GM19193 (cell line): ENCODE results near the gene EBLN2.

Experiments
- POLR2A ChIP-seq: IDR thresholded peaks from 4 replicates; pipeline ENCODE4 v1.6.1; 2011; ENCODE audit not compliant: insufficient read depth, insufficient read length; ENCODE audit errors: extremely low read depth

EBLN2 gene

GRCh38 chr3:73086071-73086494 lies 24.6 kb downstream of the EBLN2 start:
- no peak for TF ChIP-seq POLR2A

- no peak for TF ChIP-seq POLR2A
These were observed 32.7 kb downstream of the EBLN2 start for GRCh38 chr3:73094129-73094528.

- TF ChIP-seq POLR2A: no peak
These were observed 33.5 kb downstream of the EBLN2 start for GRCh38 chr3:73094951-73095350.

GRCh38 chr3:73096169-73096568 lies 34.7 kb downstream of the EBLN2 start:
- no peak for TF ChIP-seq POLR2A

- no peak for TF ChIP-seq POLR2A
These were observed 36.6 kb downstream of the EBLN2 start for GRCh38 chr3:73098026-73098425.

GRCh38 chr3:73098873-73099272 lies 37.4 kb downstream of the EBLN2 start:
- no peak for TF ChIP-seq POLR2A

- no peak for TF ChIP-seq POLR2A
These were observed 39.5 kb downstream of the EBLN2 start for GRCh38 chr3:73100741-73101559.

- TF ChIP-seq POLR2A: no peak
These were observed 40.4 kb downstream of the EBLN2 start for GRCh38 chr3:73101881-73102280.

GRCh38 chr3:73107215-73107614 lies 45.8 kb downstream of the EBLN2 start:
- no peak for TF ChIP-seq POLR2A

GRCh38 chr3:73107676-73108187 lies 46.3 kb downstream of the EBLN2 start:
- TF ChIP-seq POLR2A: no peak

- TF ChIP-seq POLR2A: no peak
These were observed 47.3 kb downstream of the EBLN2 start for GRCh38 chr3:73108750-73109149.

GRCh38 chr3:73110530-73110929 lies 49.1 kb downstream of the EBLN2 start:
- TF ChIP-seq POLR2A: no peak
